Suppressor macrophage treated with lipopolysaccharide for 4 hours (primary cell): ENCODE measurements around the gene ARHGAP12.
"Not testable (repeated sequence)": the region's sequence is repeated elsewhere in the genome, so short reads cannot be mapped to it uniquely, and the experiment has no call there.

ENCODE experiments used
- DNase-seq: peaks from one replicate; pipeline ENCODE4 v3.0.0-alpha.2; 2020

The ARHGAP12 gene

GRCh38 chr10:31928549-31929260 is at the start of gene ARHGAP12:
Gene ARHGAP12, minus strand, starts transcription at chr10:31928831. Its CDS starts 19,976 bp downstream, at chr10:31908855.
- peak; percentile 92 for DNase-seq

- DNase-seq: no peak
Observed at GRCh38 chr10:31978156-31978483, 49.5 kb upstream of the ARHGAP12 start.

- DNase-seq: peak; percentile 81
Observed at GRCh38 chr10:31977440-31978155, 49.0 kb upstream of the ARHGAP12 start.

GRCh38 chr10:31975157-31975765 is 46.6 kb upstream of the ARHGAP12 start:
- DNase-seq: no peak

- no peak for DNase-seq
Observed at GRCh38 chr10:31974434-31975124, 45.9 kb upstream of the ARHGAP12 start.

GRCh38 chr10:31972519-31973041 is 43.9 kb upstream of the ARHGAP12 start:
- peak; percentile 48 for DNase-seq

- DNase-seq: not testable (repeated sequence)
Observed at GRCh38 chr10:31969847-31970246, 41.2 kb upstream of the ARHGAP12 start.

- DNase-seq: no peak
Observed at GRCh38 chr10:31963589-31963980, 35.0 kb upstream of the ARHGAP12 start.

GRCh38 chr10:31962826-31963588 is 34.4 kb upstream of the ARHGAP12 start:
- DNase-seq: no peak

GRCh38 chr10:31961277-31962074 is 32.8 kb upstream of the ARHGAP12 start:
- peak; percentile 74 for DNase-seq

- DNase-seq: no peak
Observed at GRCh38 chr10:31959461-31960173, 31.0 kb upstream of the ARHGAP12 start.

- DNase-seq: no peak
Observed at GRCh38 chr10:31958856-31959255, 30.2 kb upstream of the ARHGAP12 start.

GRCh38 chr10:31956200-31956946 is 27.7 kb upstream of the ARHGAP12 start:
- no peak for DNase-seq

GRCh38 chr10:31954410-31955191 is 26.0 kb upstream of the ARHGAP12 start:
- DNase-seq: no peak

GRCh38 chr10:31953480-31953879 is 24.8 kb upstream of the ARHGAP12 start:
- DNase-seq: no peak

- no peak for DNase-seq
Observed at GRCh38 chr10:31953080-31953479, 24.4 kb upstream of the ARHGAP12 start.

GRCh38 chr10:31952066-31952465 is 23.4 kb upstream of the ARHGAP12 start:
- peak; percentile 15 for DNase-seq

- DNase-seq: peak; percentile 86
Observed at GRCh38 chr10:31949266-31949665, 20.6 kb upstream of the ARHGAP12 start.

- DNase-seq: no peak
Observed at GRCh38 chr10:31948021-31948420, 19.4 kb upstream of the ARHGAP12 start.
